Measurements from ENCODE around the gene NEURL1B. TPM values are rescaled to one million over a fixed set of nuclear protein-coding genes. Genes with fewer than 3 reads are reported as not detected.

The NEURL1B gene
- total and polyA plus RNA-seq, 10 of the 15 experiments (the other 5 are each of a cell fraction or from before 2014, with no cell fraction given), result 0.04 to 0.28 (median 0.05) TPM; not detected in 4

GRCh38 chr5:172644711-172645110 is 3.6 kb downstream of the NEURL1B start:
- Histone ChIP-seq H3K4me1 (ENCODE audit: control insufficient read depth, insufficient read depth, low read length) (no peaks in the 10 kb centered on the region), H3K4me3 (no peak overlapping the region), H3K4me2 (ENCODE audit: control insufficient read depth, insufficient read depth) (no peak overlapping the region), H3K27ac (ENCODE audit: control insufficient read depth, insufficient read depth) (no peak overlapping the region), H3K9ac (ENCODE audit: control insufficient read depth, insufficient read depth, low read length) (no peak overlapping the region), H4K20me1 (ENCODE audit: control insufficient read depth, insufficient read depth) (no peaks in the 10 kb centered on the region), H3K36me3 (ENCODE audit: control insufficient read depth in 2 of 2, insufficient read depth in 2 of 2, low read length in 1 of 2) (no peaks in the 10 kb centered on the region), H2AFZ (ENCODE audit: control insufficient read depth, low read depth, low read length) (no peak overlapping the region), H3K27me3 (replicated peaks in 1 of 2; ENCODE audit: control insufficient read depth in 2 of 2, insufficient read depth in 2 of 2, low read length in 1 of 2) (peaks cover 15 to 21% of the 10 kb centered on the region in 2 experiments), H3K79me2 (ENCODE audit: control insufficient read depth, insufficient read depth, low read length) (no peaks in the 10 kb centered on the region), H3K9me3 (replicated peaks; ENCODE audit: control insufficient read depth, insufficient read depth, low read length) (no peaks in the 10 kb centered on the region)
- TF ChIP-seq HCFC1 (IDR thresholded peaks at IDR 0.05; ENCODE audit: low read length) (no peak), ZNF207 (IDR thresholded peaks at IDR 0.05; ENCODE audit: borderline replicate concordance) (no peak), ZNF274 (IDR thresholded peaks at IDR 0.05; ENCODE audit: insufficient read depth, insufficient read length) (no peak), POLR2AphosphoS5 (IDR thresholded peaks at IDR 0.05; ENCODE audit: low read length) (no peak), PKNOX1 (IDR thresholded peaks at IDR 0.05) (no peak), JUNB (IDR thresholded peaks at IDR 0.05) (no peak), EP300 (IDR thresholded peaks at IDR 0.05; ENCODE audit: borderline replicate concordance in 1 of 2, control insufficient read depth in 1 of 2, low read depth in 2 of 2, low read length in 2 of 2) (no peak), EGR1 (IDR thresholded peaks at IDR 0.05; ENCODE audit: borderline replicate concordance in 1 of 2, low read depth in 2 of 2, low read length in 2 of 2) (no peak), E4F1 (IDR thresholded peaks at IDR 0.05; ENCODE audit: borderline replicate concordance, partially characterized antibody) (no peak), TCF12 (IDR thresholded peaks at IDR 0.05; ENCODE audit: low read depth, low read length) (no peak), YBX1 (IDR thresholded peaks at IDR 0.05) (no peak), BHLHE40 (IDR thresholded peaks at IDR 0.05; ENCODE audit: borderline replicate concordance in 1 of 2, low read depth in 2 of 2, low read length in 1 of 2) (no peak), FOXK2 (IDR thresholded peaks at IDR 0.05) (no peak), HDAC2 (IDR thresholded peaks at IDR 0.05) (no peak), CEBPB (IDR thresholded peaks at IDR 0.05; ENCODE audit: borderline replicate concordance in 1 of 2, low read depth in 2 of 2, low read length in 2 of 2) (no peak), RBBP5 (conservative IDR thresholded peaks at IDR 0.05) (no peak), CBX5 (IDR thresholded peaks at IDR 0.05; ENCODE audit: low read depth) (no peak), SMC3 (IDR thresholded peaks at IDR 0.05; ENCODE audit: borderline replicate concordance, low read length) (no peak), TAF1 (IDR thresholded peaks at IDR 0.05; ENCODE audit: borderline replicate concordance, low read depth, low read length) (no peak), SREBF2 (IDR thresholded peaks at IDR 0.05; ENCODE audit: low read length) (no peak)
- in situ Hi-C loops (cut with MboI), result no loop called here
- no peak for FAIRE-seq
- ChIA-PET RAD21 (ENCODE audit: unreplicated experiment) (no interaction called here), SMC1A (ENCODE audit: uncharacterized antibody, unreplicated experiment) (no interaction called here), POLR2A (no interaction called here), CTCF (no interaction called here)
- BruUV-seq (replicated peaks), result no TSS peak
- DNase-seq (ENCODE audit: low read depth, low spot score), result no peak
- no peak for ATAC-seq
- 12% methylated on average over 8 of the region's 8 CpGs for WGBS (ENCODE audit: insufficient coverage, insufficient replicate concordance, low lambda C conversion rate, missing lambda C conversion rate)
- intact Hi-C loops (cut with micrococcal nuclease; ENCODE audit: unreplicated experiment), result no loop called here
